CD14-positive monocyte (primary cell): ENCODE results near the gene SYMPK. TPM values are rescaled to one million over a fixed set of nuclear protein-coding genes. Genes with fewer than 3 reads are reported as not detected.
A peak's percentile ranks its signal among the peaks of the same experiment; 100 is the strongest.

Experiments
- DNase-seq, 3 donors: peaks; one replicate each; pipeline ENCODE4 v3.0.0-alpha.2; 2011 to 2022
- H2AFZ ChIP-seq: 2 replicates; pipeline ENCODE4 v1.6.0; 2012; ENCODE audit warnings: mild to moderate bottlenecking, low read depth, low read length, inconsistent platforms; ENCODE audit not compliant: insufficient read depth, poor library complexity, severe bottlenecking
- H3K27ac ChIP-seq, 2 donors: 1 replicate in 1 of 2; 2 replicates in 1 of 2; pipeline ENCODE4 v1.5.1; 2012 to 2013; ENCODE audit warnings: low read length in 2 of 2, control low read depth in 1 of 2, inconsistent platforms in 1 of 2, low read depth in 1 of 2, mild to moderate bottlenecking in 1 of 2
- H3K27me3 ChIP-seq, 2 donors: one replicate each; pipeline versions ENCODE4 v1.6.0 to v1.6.1; 2011 to 2013; ENCODE audit warnings: low read length in 2 of 2; ENCODE audit not compliant: control insufficient read depth in 2 of 2, insufficient read depth in 2 of 2
- H3K36me3 ChIP-seq, 2 donors: replicated peaks in 1 of 2; 1 replicate in 1 of 2; 2 replicates in 1 of 2; pipeline versions ENCODE4 v1.5.1 to v1.6.1; 2012 to 2013; ENCODE audit warnings: low read length in 2 of 2, control low read depth in 1 of 2, inconsistent platforms in 1 of 2, mild to moderate bottlenecking in 1 of 2; ENCODE audit not compliant: insufficient read depth in 2 of 2, control insufficient read depth in 1 of 2
- H3K4me1 ChIP-seq, 2 donors: 1 replicate in 1 of 2; 2 replicates in 1 of 2; pipeline versions ENCODE4 v1.5.1 to v1.6.1; 2012 to 2013; ENCODE audit warnings: low read length in 2 of 2, control low read depth in 1 of 2, inconsistent platforms in 1 of 2, mild to moderate bottlenecking in 1 of 2, moderate library complexity in 1 of 2; ENCODE audit not compliant: insufficient read depth in 2 of 2, control insufficient read depth in 1 of 2
- H3K4me2 ChIP-seq: replicated peaks from 2 replicates; pipeline ENCODE3; 2012; ENCODE audit warnings: low read length, moderate library complexity, mild to moderate bottlenecking; ENCODE audit not compliant: poor library complexity, severe bottlenecking; ENCODE audit errors: extremely low read depth
- H3K4me3 ChIP-seq, 3 experiments: fragments of 200-600 bp in 1 of 3; sonication (generic) in 1 of 3; replicated peaks in 1 of 3; 1 replicate in 2 of 3; 2 replicates in 1 of 3; pipeline ENCODE4 v1.5.1; 2011 to 2013; ENCODE audit warnings: low read length in 3 of 3, mild to moderate bottlenecking in 3 of 3, control low read depth in 2 of 3, low read depth in 2 of 3, inconsistent platforms in 1 of 3, moderate library complexity in 1 of 3
- H3K79me2 ChIP-seq: 2 replicates; pipeline ENCODE4 v1.6.0; 2012; ENCODE audit warnings: mild to moderate bottlenecking, control low read depth, inconsistent platforms, low read length, moderate library complexity; ENCODE audit not compliant: insufficient read depth
- H3K9ac ChIP-seq: 2 replicates; pipeline ENCODE4 v1.6.0; 2017; ENCODE audit warnings: low read length, mild to moderate bottlenecking; ENCODE audit not compliant: insufficient read depth, poor library complexity, severe bottlenecking
- H3K9me3 ChIP-seq, 2 donors: replicated peaks in 1 of 2; 1 replicate in 1 of 2; 2 replicates in 1 of 2; pipeline versions ENCODE4 v1.5.1 to v1.6.1; 2012 to 2013; ENCODE audit warnings: low read length in 2 of 2, control low read depth in 1 of 2; ENCODE audit not compliant: control insufficient read depth in 1 of 2, insufficient read depth in 1 of 2
- H4K20me1 ChIP-seq: 2 replicates; pipeline ENCODE4 v1.6.0; 2012; ENCODE audit warnings: mild to moderate bottlenecking, low read length, control low read depth, moderate library complexity; ENCODE audit not compliant: insufficient read depth
- H3K27ac Mint-ChIP-seq, 7 donors: one replicate each; pipeline ENCODE4 v1.8.0; 2020; ENCODE audit warnings: mild to moderate bottlenecking in 7 of 7, mixed read lengths in 7 of 7, moderate library complexity in 6 of 7, inconsistent platforms in 2 of 7
- H3K27me3 Mint-ChIP-seq, 3 donors: one replicate each; pipeline ENCODE4 v1.8.0; 2021 to 2022; ENCODE audit warnings: low read depth in 3 of 3, mild to moderate bottlenecking in 3 of 3, mixed read lengths in 3 of 3, moderate library complexity in 3 of 3, inconsistent platforms in 1 of 3
- H3K36me3 Mint-ChIP-seq, 2 donors: one replicate each; pipeline ENCODE4 v1.8.0; 2020; ENCODE audit warnings: mixed read lengths in 2 of 2, inconsistent platforms in 1 of 2, mild to moderate bottlenecking in 1 of 2
- H3K4me1 Mint-ChIP-seq: one replicate; pipeline ENCODE4 v1.8.0; 2020; ENCODE audit warnings: mild to moderate bottlenecking, mixed read lengths
- H3K4me3 Mint-ChIP-seq, 2 donors: one replicate each; pipeline ENCODE4 v1.8.0; 2020; ENCODE audit warnings: mild to moderate bottlenecking in 2 of 2, mixed read lengths in 2 of 2, moderate library complexity in 1 of 2
- H3K9me3 Mint-ChIP-seq, 7 donors: one replicate each; pipeline ENCODE4 v1.8.0; 2020 to 2022; ENCODE audit warnings: mixed read lengths in 7 of 7, mild to moderate bottlenecking in 6 of 7, moderate library complexity in 6 of 7, inconsistent platforms in 2 of 7
- CTCF ChIP-seq: fragments of 200-600 bp; IDR thresholded peaks from one replicate; pipeline ENCODE4 v1.8.0; 2022; ENCODE audit warnings: antibody characterized with exemption, mild to moderate bottlenecking
- WGBS: methylation state at CpG from one replicate; pipeline ENCODE4 v1.1.5; 2013; ENCODE audit warnings: missing lambda C conversion rate; ENCODE audit not compliant: insufficient coverage; 5-methylcytosine and 5-hydroxymethylcytosine counted together
- intact Hi-C, 2 donors: fragments of 100-400 bp; cut with micrococcal nuclease; formaldehyde crosslinking; loops; one replicate each; pipeline versions ENCODE4 v1.15.0 to v1.15.1; 2023
- polyA plus RNA-seq, 3 donors: library from polyadenylated mRNA; depleted of rRNA in 1 of 3; unstranded in 2 of 3; stranded (reverse) in 1 of 3; fragments of 300-500 nt in 2 of 3; fragments of >200 nt in 1 of 3; fragmentation: Illumina TruSeq in 2 of 3; gene quantifications; 1 replicate in 2 of 3; 2 replicates in 1 of 3; pipeline ENCODE4 v1.2.3, GENCODE V29; 2012 to 2021

The SYMPK gene
- polyA plus RNA-seq, 3 donors, result 5.6 to 96.1 (median 15.7) TPM

GRCh38 chr19:45828945-45829344, 34.0 kb downstream of the SYMPK start:
- peaks cover 0 to 5% (median 1%) of the 10 kb centered on the region in 3 donors for H3K27me3 Mint-ChIP-seq
- no peak overlapping the region for H2AFZ ChIP-seq
- H3K4me3 ChIP-seq, result no peak overlapping the region
- peaks cover 86 to 100% of the 10 kb centered on the region in 2 donors for H3K36me3 Mint-ChIP-seq
- H3K4me1 Mint-ChIP-seq, result no peaks in the 10 kb centered on the region
- H3K4me2 ChIP-seq, result no peak overlapping the region
- no peaks in the 10 kb centered on the region for H3K4me1 ChIP-seq
- no peak for DNase-seq
- peaks cover 93 to 99% of the 10 kb centered on the region in 2 donors for H3K36me3 ChIP-seq
- no peak overlapping the region for H3K4me3 Mint-ChIP-seq
- intact Hi-C loops, result no loop called here
- H3K27ac ChIP-seq, result no peak overlapping the region
- TF ChIP-seq CTCF, result no peak
- H4K20me1 ChIP-seq, result peaks cover 17% of the 10 kb centered on the region
- H3K9me3 ChIP-seq, result no peaks in the 10 kb centered on the region
- WGBS, result over 99% methylated on average over 13 of the region's 16 CpGs
- no peaks in the 10 kb centered on the region for H3K79me2 ChIP-seq
- no peaks in the 10 kb centered on the region for H3K9me3 Mint-ChIP-seq
- no peaks in the 10 kb centered on the region for H3K27me3 ChIP-seq
- no peak overlapping the region for H3K9ac ChIP-seq
- peak overlapping the region in 1 of 7 donors; percentile 75 for H3K27ac Mint-ChIP-seq

- Histone ChIP-seq H4K20me1 (peaks cover 17% of the 10 kb centered on the region), H3K27me3 (no peaks in the 10 kb centered on the region), H3K9me3 (no peaks in the 10 kb centered on the region), H3K4me2 (no peak overlapping the region), H3K36me3 (peaks cover 94 to 99% of the 10 kb centered on the region in 2 donors), H3K27ac (no peak overlapping the region), H3K4me1 (no peaks in the 10 kb centered on the region), H3K79me2 (no peaks in the 10 kb centered on the region), H2AFZ (no peak overlapping the region), H3K9ac (no peak overlapping the region), H3K4me3 (no peak overlapping the region)
- no peaks in the 10 kb centered on the region for H3K9me3 Mint-ChIP-seq
- no peak for DNase-seq
- no peak for TF ChIP-seq CTCF
- no peak overlapping the region for H3K4me3 Mint-ChIP-seq
- WGBS, result 99% methylated on average over 5 of the region's 9 CpGs
- H3K27ac Mint-ChIP-seq, result peak overlapping the region in 1 of 7 donors; percentile 12
- intact Hi-C loops, result no loop called here
- H3K4me1 Mint-ChIP-seq, result no peaks in the 10 kb centered on the region
- peaks cover 88 to 100% of the 10 kb centered on the region in 2 donors for H3K36me3 Mint-ChIP-seq
- H3K27me3 Mint-ChIP-seq, result peaks cover 0 to 5% (median 0%) of the 10 kb centered on the region in 3 donors
Observed at GRCh38 chr19:45828523-45828922, 34.4 kb downstream of the SYMPK start.
